Measurements from ENCODE around the gene WDFY2.

WDFY2 gene

GRCh38 chr13:51600703-51601102 lies 16.4 kb downstream of the WDFY2 start:
- H3K79me2 ChIP-seq (ENCODE audit: control insufficient read depth, insufficient read depth, low read length, unreplicated experiment): peaks cover 82% of the 10 kb centered on the region

GRCh38 chr13:51601601-51602565 lies 17.6 kb downstream of the WDFY2 start:
- Histone ChIP-seq H3K79me2 (ENCODE audit: control insufficient read depth, insufficient read depth, low read length, unreplicated experiment) (peaks cover 80% of the 10 kb centered on the region), H2AFZ (ENCODE audit: low read length, unreplicated experiment) (no peak overlapping the region), H3K36me3 (ENCODE audit: insufficient read depth, low read length) (peaks cover 16% of the 10 kb centered on the region; the same call in 1 of the 2 replicates), H3K4me3 (ENCODE audit: low read depth, low read length) (no peak overlapping the region), H3K27ac (ENCODE audit: low read depth, low read length) (no peak overlapping the region), H3K4me1 (ENCODE audit: control insufficient read depth, insufficient read depth, low read length, unreplicated experiment) (peaks cover 19% of the 10 kb centered on the region), H3K27me3 (ENCODE audit: insufficient read depth, low read length) (no peaks in the 10 kb centered on the region)

More at GRCh38 chr13:51600703-51601102, 16.4 kb downstream of the WDFY2 start:
- H3K36me3 ChIP-seq (ENCODE audit: insufficient read depth, low read length): peaks cover 16% of the 10 kb centered on the region; the same call in 1 of the 2 replicates
- H3K4me3 ChIP-seq (ENCODE audit: low read depth, low read length): no peak overlapping the region
- no peak overlapping the region for H2AFZ ChIP-seq (ENCODE audit: low read length, unreplicated experiment)
- H3K4me1 ChIP-seq (ENCODE audit: control insufficient read depth, insufficient read depth, low read length, unreplicated experiment): peaks cover 10% of the 10 kb centered on the region
- H3K27ac ChIP-seq (ENCODE audit: low read depth, low read length): no peak overlapping the region
- no peaks in the 10 kb centered on the region for H3K27me3 ChIP-seq (ENCODE audit: insufficient read depth, low read length)

- no peaks in the 10 kb centered on the region for H3K27me3 ChIP-seq (ENCODE audit: insufficient read depth, low read length)
- H3K4me1 ChIP-seq (ENCODE audit: control insufficient read depth, insufficient read depth, low read length, unreplicated experiment): peaks cover 24% of the 10 kb centered on the region
- H3K36me3 ChIP-seq (ENCODE audit: insufficient read depth, low read length): peaks cover 16% of the 10 kb centered on the region; the same call in 1 of the 2 replicates
- H3K27ac ChIP-seq (ENCODE audit: low read depth, low read length): no peak overlapping the region
- no peak overlapping the region for H3K4me3 ChIP-seq (ENCODE audit: low read depth, low read length)
- H2AFZ ChIP-seq (ENCODE audit: low read length, unreplicated experiment): no peak overlapping the region
- peaks cover 82% of the 10 kb centered on the region for H3K79me2 ChIP-seq (ENCODE audit: control insufficient read depth, insufficient read depth, low read length, unreplicated experiment)
These were observed 19.5 kb downstream of the WDFY2 start for GRCh38 chr13:51603716-51604115.

- H3K4me1 ChIP-seq (ENCODE audit: control insufficient read depth, insufficient read depth, low read length, unreplicated experiment): peaks cover 24% of the 10 kb centered on the region
- H3K27me3 ChIP-seq (ENCODE audit: insufficient read depth, low read length): no peaks in the 10 kb centered on the region
- H3K27ac ChIP-seq (ENCODE audit: low read depth, low read length): no peak overlapping the region
- H2AFZ ChIP-seq (ENCODE audit: low read length, unreplicated experiment): no peak overlapping the region
- peaks cover 15% of the 10 kb centered on the region; the same call in 1 of the 2 replicates for H3K36me3 ChIP-seq (ENCODE audit: insufficient read depth, low read length)
- H3K4me3 ChIP-seq (ENCODE audit: low read depth, low read length): no peak overlapping the region
- H3K79me2 ChIP-seq (ENCODE audit: control insufficient read depth, insufficient read depth, low read length, unreplicated experiment): peaks cover 73% of the 10 kb centered on the region
These were observed 21.4 kb downstream of the WDFY2 start for GRCh38 chr13:51605698-51606097.

- Histone ChIP-seq H3K79me2 (ENCODE audit: control insufficient read depth, insufficient read depth, low read length, unreplicated experiment) (peaks cover 75% of the 10 kb centered on the region), H3K27ac (ENCODE audit: low read depth, low read length) (no peak overlapping the region), H3K4me3 (ENCODE audit: low read depth, low read length) (no peak overlapping the region), H2AFZ (ENCODE audit: low read length, unreplicated experiment) (no peak overlapping the region), H3K4me1 (ENCODE audit: control insufficient read depth, insufficient read depth, low read length, unreplicated experiment) (peaks cover 26% of the 10 kb centered on the region), H3K27me3 (ENCODE audit: insufficient read depth, low read length) (no peaks in the 10 kb centered on the region), H3K36me3 (ENCODE audit: insufficient read depth, low read length) (peaks cover 10% of the 10 kb centered on the region; the same call in 1 of the 2 replicates)
These were observed 22.9 kb downstream of the WDFY2 start for GRCh38 chr13:51607165-51607564.

- H3K36me3 ChIP-seq (ENCODE audit: insufficient read depth, low read length): 0 out of 2 replicates have a peak, but pooled peaks cover 3% of the 10 kb centered on the region
- no peak overlapping the region for H3K27ac ChIP-seq (ENCODE audit: low read depth, low read length)
- H2AFZ ChIP-seq (ENCODE audit: low read length, unreplicated experiment): no peak overlapping the region
- peaks cover 72% of the 10 kb centered on the region for H3K79me2 ChIP-seq (ENCODE audit: control insufficient read depth, insufficient read depth, low read length, unreplicated experiment)
- H3K27me3 ChIP-seq (ENCODE audit: insufficient read depth, low read length): no peaks in the 10 kb centered on the region
- no peak overlapping the region for H3K4me3 ChIP-seq (ENCODE audit: low read depth, low read length)
- peaks cover 33% of the 10 kb centered on the region for H3K4me1 ChIP-seq (ENCODE audit: control insufficient read depth, insufficient read depth, low read length, unreplicated experiment)
These were observed 24.7 kb downstream of the WDFY2 start for GRCh38 chr13:51608857-51609406.

- Histone ChIP-seq H3K4me1 (ENCODE audit: control insufficient read depth, insufficient read depth, low read length, unreplicated experiment) (peaks cover 9% of the 10 kb centered on the region), H3K27ac (ENCODE audit: low read depth, low read length) (no peak overlapping the region), H2AFZ (ENCODE audit: low read length, unreplicated experiment) (no peak overlapping the region), H3K79me2 (ENCODE audit: control insufficient read depth, insufficient read depth, low read length, unreplicated experiment) (peaks cover 67% of the 10 kb centered on the region), H3K36me3 (ENCODE audit: insufficient read depth, low read length) (no peaks in the 10 kb centered on the region), H3K4me3 (ENCODE audit: low read depth, low read length) (no peak overlapping the region), H3K27me3 (ENCODE audit: insufficient read depth, low read length) (no peaks in the 10 kb centered on the region)
These were observed 28.6 kb downstream of the WDFY2 start for GRCh38 chr13:51612867-51613266.

GRCh38 chr13:51613535-51613934 lies 29.3 kb downstream of the WDFY2 start:
- Histone ChIP-seq H2AFZ (ENCODE audit: low read length, unreplicated experiment) (no peak overlapping the region), H3K4me1 (ENCODE audit: control insufficient read depth, insufficient read depth, low read length, unreplicated experiment) (peaks cover 9% of the 10 kb centered on the region), H3K36me3 (ENCODE audit: insufficient read depth, low read length) (no peaks in the 10 kb centered on the region), H3K79me2 (ENCODE audit: control insufficient read depth, insufficient read depth, low read length, unreplicated experiment) (peaks cover 69% of the 10 kb centered on the region), H3K27ac (ENCODE audit: low read depth, low read length) (no peak overlapping the region), H3K4me3 (ENCODE audit: low read depth, low read length) (no peak overlapping the region), H3K27me3 (ENCODE audit: insufficient read depth, low read length) (no peaks in the 10 kb centered on the region)

GRCh38 chr13:51614350-51614786 lies 30.1 kb downstream of the WDFY2 start:
- H3K4me3 ChIP-seq (ENCODE audit: low read depth, low read length): no peak overlapping the region
- H2AFZ ChIP-seq (ENCODE audit: low read length, unreplicated experiment): no peak overlapping the region
- H3K27ac ChIP-seq (ENCODE audit: low read depth, low read length): no peak overlapping the region
- H3K79me2 ChIP-seq (ENCODE audit: control insufficient read depth, insufficient read depth, low read length, unreplicated experiment): peaks cover 70% of the 10 kb centered on the region
- H3K36me3 ChIP-seq (ENCODE audit: insufficient read depth, low read length): no peaks in the 10 kb centered on the region
- H3K4me1 ChIP-seq (ENCODE audit: control insufficient read depth, insufficient read depth, low read length, unreplicated experiment): peaks cover 17% of the 10 kb centered on the region
- H3K27me3 ChIP-seq (ENCODE audit: insufficient read depth, low read length): no peaks in the 10 kb centered on the region

- Histone ChIP-seq H3K79me2 (ENCODE audit: control insufficient read depth, insufficient read depth, low read length, unreplicated experiment) (peaks cover 69% of the 10 kb centered on the region), H2AFZ (ENCODE audit: low read length, unreplicated experiment) (no peak overlapping the region), H3K27me3 (ENCODE audit: insufficient read depth, low read length) (no peaks in the 10 kb centered on the region), H3K27ac (ENCODE audit: low read depth, low read length) (peak overlapping the region; percentile 90; the same call in 1 of the 2 replicates), H3K4me3 (ENCODE audit: low read depth, low read length) (no peak overlapping the region), H3K36me3 (ENCODE audit: insufficient read depth, low read length) (no peaks in the 10 kb centered on the region), H3K4me1 (ENCODE audit: control insufficient read depth, insufficient read depth, low read length, unreplicated experiment) (peaks cover 25% of the 10 kb centered on the region)
These were observed 34.4 kb downstream of the WDFY2 start for GRCh38 chr13:51618626-51619025.
